ENCODE results near the gene MYBBP1A.
"Not testable (repeated sequence)": the region's sequence is repeated elsewhere in the genome, so short reads cannot be mapped to it uniquely, and the experiment has no call there.

The MYBBP1A gene

GRCh38 chr17:4590042-4590441 lies 34.9 kb upstream of the MYBBP1A start:
- not testable (repeated sequence) for DNase-seq

DNA sequence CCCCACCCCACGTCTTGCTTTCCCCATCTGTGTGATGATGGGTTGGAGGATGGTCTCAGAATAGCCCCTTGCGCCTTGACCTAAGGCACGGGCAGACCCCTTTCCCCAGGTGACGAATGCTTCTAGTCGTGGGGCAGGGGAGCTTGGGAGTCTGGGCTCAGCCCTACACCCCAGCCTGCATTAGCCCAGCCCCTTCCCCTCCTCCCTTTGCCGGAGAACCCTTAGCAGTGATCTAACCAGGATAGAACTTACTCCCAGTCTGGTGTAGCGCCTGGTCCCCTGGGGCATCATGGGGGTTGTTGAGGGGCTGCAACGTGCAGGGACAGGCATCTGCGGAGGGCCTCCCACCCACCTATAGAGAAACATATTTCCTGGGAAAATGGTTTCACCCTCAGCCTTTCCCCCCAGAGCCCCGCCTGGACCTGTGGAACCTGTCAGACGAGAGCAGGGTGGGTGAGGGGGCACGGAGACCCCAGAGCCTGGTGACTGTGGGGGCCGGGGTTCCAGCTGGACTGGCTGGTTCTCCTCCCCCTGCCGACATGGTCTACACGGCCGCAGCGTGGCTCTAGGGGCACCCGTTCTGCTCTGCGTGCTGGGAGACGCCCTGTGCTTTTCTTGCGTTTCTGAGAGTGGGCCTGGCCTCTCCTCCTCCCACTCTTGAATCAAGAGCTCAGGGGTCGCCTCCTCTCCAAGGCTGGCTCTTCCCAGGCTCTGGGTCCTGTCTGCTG lies 33.9 kb upstream of the MYBBP1A start:
- DNase-seq, result no peak

DNA sequence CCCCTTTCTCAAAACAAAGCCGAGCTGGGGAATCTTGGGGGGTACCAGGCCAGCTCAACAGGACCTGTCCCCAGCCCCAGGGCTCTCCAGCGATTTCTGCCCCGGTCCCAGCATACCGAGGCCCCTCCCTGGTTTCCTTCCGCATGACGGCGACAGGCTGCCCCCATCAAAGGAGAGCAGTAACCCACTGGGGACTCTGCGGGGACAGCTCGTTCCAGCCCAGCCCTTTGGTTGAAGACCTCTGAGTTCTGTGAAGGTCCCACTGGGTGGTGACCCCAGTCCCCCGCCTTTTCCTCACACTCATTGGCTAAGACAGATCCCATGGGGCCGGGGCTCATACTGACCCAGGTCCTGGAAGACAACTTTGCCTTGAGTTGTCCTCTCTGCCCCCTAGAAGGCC lies 33.2 kb upstream of the MYBBP1A start:
- DNase-seq, result no peak

GRCh38 chr17:4587803-4588202 lies 32.6 kb upstream of the MYBBP1A start:
- DNase-seq, result no peak

DNA sequence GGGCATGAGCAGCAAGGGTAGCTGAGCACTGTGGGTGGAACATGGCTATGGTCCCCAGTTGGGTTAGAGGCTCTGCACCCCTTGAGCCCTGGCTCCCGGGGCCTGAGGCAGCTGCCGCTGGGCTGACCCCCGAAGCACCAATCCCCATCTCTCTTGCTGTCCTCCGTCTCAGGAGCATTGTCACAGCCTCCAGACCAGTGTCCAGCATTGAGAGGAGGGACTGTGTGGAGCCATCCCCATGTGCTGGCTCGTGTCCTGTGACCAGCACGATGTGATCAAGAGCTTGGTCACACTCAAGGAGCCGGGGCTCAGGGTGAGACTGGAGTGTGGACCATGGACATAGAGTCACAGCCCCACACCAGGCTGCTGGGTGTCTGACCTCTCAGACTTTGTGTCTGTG lies 32.0 kb upstream of the MYBBP1A start:
- no peak for DNase-seq

DNA sequence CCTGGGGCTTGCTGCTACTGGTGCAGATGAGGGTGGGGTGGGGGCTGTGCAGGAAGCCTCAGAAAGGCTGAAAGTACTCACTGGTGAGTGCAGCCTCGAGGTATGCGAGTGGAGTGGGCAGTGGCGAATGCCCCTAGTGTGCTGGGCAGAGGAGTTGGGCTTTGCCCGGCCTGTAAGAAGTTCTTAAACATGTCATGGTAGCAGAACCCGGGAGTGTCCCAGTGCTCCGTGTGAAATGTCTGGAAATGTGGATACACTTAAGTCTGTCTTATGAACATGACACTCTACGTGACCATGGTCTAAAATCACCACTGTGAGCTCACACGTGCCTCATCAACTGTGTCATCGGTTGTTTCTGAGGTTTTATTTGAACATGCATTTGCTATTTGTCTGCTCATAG lies 30.9 kb upstream of the MYBBP1A start:
- no peak for DNase-seq

DNA sequence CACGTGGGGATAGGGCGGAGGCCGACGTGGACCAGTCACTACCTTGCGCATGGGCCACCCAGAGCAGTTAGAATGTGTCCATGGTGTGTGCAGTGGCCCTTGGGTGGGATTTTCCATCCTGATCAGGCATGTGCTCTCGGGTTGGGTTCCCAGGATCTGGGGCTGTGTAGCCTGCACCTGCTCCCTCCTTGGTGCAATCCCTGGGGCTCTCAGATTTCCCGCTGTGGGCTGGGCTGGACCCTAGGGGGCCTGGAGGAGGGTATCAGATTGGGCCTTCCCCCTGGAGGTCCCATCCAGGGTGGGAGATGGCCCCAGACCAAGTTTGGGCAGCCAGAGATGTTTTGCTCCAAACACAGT lies 30.4 kb upstream of the MYBBP1A start:
- DNase-seq, result no peak

- DNase-seq, result no peak
Measured at GRCh38 chr17:4584917-4585637, 29.9 kb upstream of the MYBBP1A start.

GRCh38 chr17:4584101-4584916 lies 29.1 kb upstream of the MYBBP1A start, which contains the start of gene SMTNL2:
SMTNL2 (plus strand) TSS chr17:4584529; CDS start chr17:4584606, 77 bp downstream.
- peak in 1 of 2 donors; percentile 40 for DNase-seq

DNA sequence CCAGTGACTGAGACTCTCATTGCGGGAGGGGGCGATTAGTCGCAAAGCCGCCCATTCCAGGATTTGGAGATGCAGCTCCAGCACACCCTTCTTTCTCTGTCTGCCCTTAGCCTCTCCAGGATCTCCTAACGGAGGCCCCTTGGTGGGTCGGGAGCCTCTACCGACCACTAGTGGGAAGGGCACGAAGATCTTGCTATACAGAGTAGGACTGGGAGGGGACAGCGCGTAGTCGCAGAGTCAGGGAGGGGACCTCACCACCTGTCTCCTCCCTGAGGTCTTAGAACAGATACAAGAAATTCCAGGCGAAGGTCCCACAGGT lies 28.6 kb upstream of the MYBBP1A start:
- peak in 1 of 2 donors; percentile 22 for DNase-seq

GRCh38 chr17:4583206-4583605 lies 28.0 kb upstream of the MYBBP1A start:
- no peak for DNase-seq

DNA sequence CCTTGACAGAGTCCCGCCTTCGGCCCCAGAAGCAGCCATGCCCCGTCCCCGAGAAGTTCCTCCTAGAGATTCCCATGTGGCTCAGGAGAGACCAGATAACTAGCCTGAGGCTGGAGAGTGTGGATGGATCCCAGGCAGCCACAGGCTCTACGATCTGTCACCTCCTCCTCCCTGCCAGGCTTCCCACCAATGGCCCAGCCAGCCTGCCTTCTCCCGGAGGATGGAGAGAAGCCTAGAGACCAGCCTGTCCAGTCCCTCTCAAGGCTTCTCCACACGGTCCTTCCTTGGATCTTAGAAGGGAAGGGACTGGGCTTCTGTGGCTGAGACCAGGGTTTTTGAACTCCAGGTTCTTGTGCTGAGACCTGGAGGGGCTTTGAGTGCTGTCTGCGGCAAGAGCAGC lies 27.5 kb upstream of the MYBBP1A start:
- DNase-seq, result no peak

GRCh38 chr17:4582101-4582501 lies 26.9 kb upstream of the MYBBP1A start:
- peak in 1 of 2 donors; percentile 15 for DNase-seq

GRCh38 chr17:4580291-4580690 lies 25.1 kb upstream of the MYBBP1A start:
- no peak for DNase-seq

- no peak for DNase-seq
Measured at GRCh38 chr17:4579678-4580077, 24.5 kb upstream of the MYBBP1A start.

DNA sequence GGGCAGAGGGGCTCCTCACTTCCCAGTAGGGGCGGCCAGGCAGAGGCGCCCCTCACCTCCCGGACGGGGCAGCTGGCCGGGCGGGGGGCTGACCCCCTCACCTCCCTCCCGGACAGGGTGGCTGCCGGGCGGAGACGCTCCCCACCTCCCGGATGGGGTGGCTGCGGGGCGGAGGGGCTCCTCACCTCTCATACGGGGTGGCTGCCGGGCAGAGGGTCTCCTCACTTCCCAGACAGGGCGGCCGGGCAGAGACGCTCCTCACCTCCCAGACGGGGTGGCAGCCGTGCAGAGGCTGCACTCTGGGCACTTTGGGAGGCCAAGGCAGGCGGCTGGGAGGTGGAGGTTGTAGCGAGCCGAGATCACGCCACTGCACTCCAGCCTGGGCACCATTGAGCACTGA lies 23.2 kb upstream of the MYBBP1A start:
- DNase-seq, result not testable (repeated sequence)

DNA sequence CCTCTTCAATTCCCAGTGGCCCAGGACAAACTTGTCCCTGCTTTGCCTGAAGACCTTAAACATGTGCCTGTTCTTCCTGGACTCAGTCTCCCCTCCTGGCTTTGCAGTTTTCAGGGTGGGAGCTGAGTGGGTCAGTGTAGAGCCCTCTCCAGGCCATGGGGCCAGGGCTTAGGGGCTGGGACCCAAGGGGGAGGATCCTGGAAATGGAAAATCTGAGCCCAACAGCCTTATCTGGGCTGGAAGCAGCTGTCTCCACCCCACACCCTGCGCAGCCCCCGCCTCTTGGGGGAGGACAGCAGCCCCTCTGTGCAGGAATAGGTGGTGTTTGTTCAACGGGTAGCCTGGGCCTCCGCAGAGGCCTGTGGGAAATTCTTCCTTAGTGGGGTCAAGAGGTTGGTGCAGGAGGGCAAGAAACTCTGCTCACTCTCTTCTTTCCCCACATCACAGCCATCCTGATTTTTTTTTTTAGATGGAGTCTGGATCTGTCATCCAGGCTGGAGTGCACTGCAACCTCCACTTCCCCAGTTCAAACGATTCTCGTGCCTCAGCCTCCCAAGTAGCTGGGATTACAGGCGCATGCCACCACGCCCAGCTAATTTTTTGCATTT lies 22.3 kb upstream of the MYBBP1A start:
- DNase-seq, result no peak

DNA sequence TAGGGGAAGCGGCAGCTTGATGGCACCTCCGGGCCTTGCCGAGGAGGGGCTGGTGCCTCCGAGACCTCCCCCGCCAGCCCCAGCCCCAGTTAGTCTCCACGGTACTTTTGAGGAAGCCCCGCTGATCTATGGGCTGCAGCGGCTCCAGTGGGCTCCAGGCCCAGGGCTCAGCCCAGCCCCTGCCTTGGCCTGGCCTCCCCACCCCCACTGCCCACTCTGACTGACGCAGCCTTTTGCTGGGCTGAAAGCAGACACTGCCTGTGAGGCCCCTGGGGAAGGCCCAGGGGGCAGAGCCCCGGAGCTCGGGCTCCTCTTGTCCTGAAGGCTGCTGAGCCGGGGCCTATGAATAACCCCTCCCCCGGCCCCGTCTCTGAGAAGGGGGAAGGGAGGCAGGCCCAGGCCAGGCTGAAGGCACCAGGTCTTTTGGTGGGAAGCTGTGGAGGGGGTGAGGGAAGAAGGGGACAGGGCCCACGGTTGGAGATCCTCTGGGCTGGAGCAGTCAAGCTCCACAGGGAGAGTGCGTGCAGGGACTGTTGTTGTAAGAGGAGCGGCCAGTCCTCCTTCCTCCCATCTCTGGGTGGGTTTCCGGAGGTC lies 21.6 kb upstream of the MYBBP1A start:
- no peak for DNase-seq

- DNase-seq, result no peak
Measured at GRCh38 chr17:4576161-4576558, 21.0 kb upstream of the MYBBP1A start.

GRCh38 chr17:4574448-4575045 lies 19.4 kb upstream of the MYBBP1A start:
- DNase-seq, result no peak

DNA sequence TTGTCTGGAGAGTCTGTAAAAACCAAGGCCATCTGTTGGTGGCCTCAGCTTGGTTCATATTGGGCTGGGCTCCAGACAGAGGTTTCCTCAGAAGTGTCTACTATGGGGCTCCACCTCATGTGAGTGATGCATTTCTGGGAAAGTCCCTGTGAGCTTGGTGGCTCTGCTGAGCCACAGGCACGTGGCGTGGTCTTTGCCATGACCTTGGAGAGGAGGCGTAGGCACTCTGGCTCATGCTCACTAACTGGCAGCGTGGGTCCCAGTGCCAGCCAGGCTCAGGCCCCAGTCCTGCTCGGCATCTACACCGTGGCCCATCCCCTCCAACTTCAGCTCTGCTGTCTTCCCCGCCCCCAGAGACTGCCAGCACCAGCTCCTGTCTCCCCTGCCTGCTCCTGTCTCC lies 18.5 kb upstream of the MYBBP1A start:
- peak; percentile 72 to 74 for DNase-seq

GRCh38 chr17:4573115-4573514 lies 17.9 kb upstream of the MYBBP1A start:
- DNase-seq, result no peak

- DNase-seq, result no peak
Measured at GRCh38 chr17:4572131-4572530, 16.9 kb upstream of the MYBBP1A start.

All from stimulated activated CD4-positive, alpha-beta T cell treated with anti-CD3 and anti-CD28 coated beads, Interleukin-2, amount 100 ng/mL, for 24 hours (primary cell).